Measurements from ENCODE around the gene ABR.
"Not testable (repeated sequence)": the region's sequence is repeated elsewhere in the genome, so short reads cannot be mapped to it uniquely, and the experiment has no call there.

The ABR gene

GRCh38 chr17:1067282-1067956, 112.4 kb downstream of the ABR start:
- FAIRE-seq: no peak

GRCh38 chr17:1065416-1065815, 114.4 kb downstream of the ABR start:
- not testable (repeated sequence) for FAIRE-seq

- FAIRE-seq: no peak
Observed at GRCh38 chr17:1060991-1061390, 118.8 kb downstream of the ABR start.

GRCh38 chr17:1059131-1059795, 120.5 kb downstream of the ABR start:
- no peak for FAIRE-seq

GRCh38 chr17:1058423-1059130, 121.2 kb downstream of the ABR start:
- FAIRE-seq: no peak

GRCh38 chr17:1056761-1057160, 123.0 kb downstream of the ABR start:
- FAIRE-seq: no peak

GRCh38 chr17:1055751-1056645, 123.8 kb downstream of the ABR start:
- FAIRE-seq: no peak

- FAIRE-seq: no peak
Observed at GRCh38 chr17:1055231-1055630, 124.5 kb downstream of the ABR start.

GRCh38 chr17:1054656-1055055, 125.1 kb downstream of the ABR start:
- no peak for FAIRE-seq

GRCh38 chr17:1053661-1054360, 126.0 kb downstream of the ABR start:
- no peak for FAIRE-seq

- no peak for FAIRE-seq
Observed at GRCh38 chr17:1050996-1051925, 128.5 kb downstream of the ABR start.

- no peak for FAIRE-seq
Observed at GRCh38 chr17:1050246-1050995, 129.4 kb downstream of the ABR start.

- FAIRE-seq: no peak
Observed at GRCh38 chr17:1049446-1050225, 130.1 kb downstream of the ABR start.

GRCh38 chr17:1048516-1049115, 131.2 kb downstream of the ABR start:
- FAIRE-seq: not testable (repeated sequence)

- FAIRE-seq: no peak
Observed at GRCh38 chr17:1047879-1048470, 131.8 kb downstream of the ABR start.

- no peak for FAIRE-seq
Observed at GRCh38 chr17:1047177-1047878, 132.5 kb downstream of the ABR start.

GRCh38 chr17:1045456-1045855, 134.3 kb downstream of the ABR start:
- FAIRE-seq: no peak

- FAIRE-seq: not testable (repeated sequence)
Observed at GRCh38 chr17:1044387-1045009, 135.3 kb downstream of the ABR start.
